A549 (cell line): ENCODE data around the gene COL5A2. TPM values are rescaled to one million over a fixed set of nuclear protein-coding genes. Genes with fewer than 3 reads are reported as not detected.

Source experiments
- ATAC-seq, 2 experiments: fragments of 200-7000 bp in 1 of 2; fragments of >200 bp in 1 of 2; cut with Nextera tagmentation in 1 of 2; cut with Tn5 transposase in 1 of 2; 3 replicates each; pipeline versions ENCODE4 v1.8.0 to v1.9.1; 2018 to 2020; ENCODE audit warnings: mild to moderate bottlenecking in 1 of 2, moderate library complexity in 1 of 2
- CTCF ChIA-PET: fragments of 300-600 bp; sonication (Branson Sonifier 250); formaldehyde crosslinking; extraction: SDS; loops from one replicate; lab custom pipeline; 2021; ENCODE audit warnings: antibody characterized with exemption, inconsistent platforms; lab: Yijun Ruan, JAX
- POLR2A ChIA-PET: fragments of 350-600 bp; formaldehyde crosslinking; extraction: SDS; loops from one replicate; lab custom pipeline; 2021; ENCODE audit warnings: antibody characterized with exemption, inconsistent platforms; lab: Yijun Ruan, JAX
- DNase-seq, 2 experiments: peaks; one replicate each; pipeline versions ENCODE4 v3.0.0 to v3.0.0-alpha.2; 2011 to 2016; ENCODE audit warnings: low read depth in 1 of 2, low spot score in 1 of 2
- FAIRE-seq: peaks from 2 replicates; lab custom pipeline; 2011; peaks lifted over from hg19 to GRCh38; lab: Jason Lieb, UNC
- H3K27ac ChIP-seq, 2 experiments: fragments of >200 bp; sonication (Bioruptor Twin); formaldehyde crosslinking; 3 replicates each; pipeline ENCODE4 v1.5.1; 2016 to 2017
- H3K4me1 ChIP-seq: fragments of >200 bp; sonication (Bioruptor Twin); formaldehyde crosslinking; 3 replicates; pipeline ENCODE4 v1.6.1; 2016
- H3K4me2 ChIP-seq: fragments of >200 bp; sonication (Bioruptor Twin); formaldehyde crosslinking; 3 replicates; pipeline ENCODE4 v1.6.1; 2016
- H3K4me3 ChIP-seq: fragments of >200 bp; sonication (Bioruptor Twin); formaldehyde crosslinking; 3 replicates; pipeline ENCODE4 v1.5.1; 2016
- H3K9me3 ChIP-seq: fragments of >200 bp; sonication (Bioruptor Twin); formaldehyde crosslinking; 3 replicates; pipeline ENCODE4 v1.6.1; 2016
- CEBPB ChIP-seq, 2 experiments: fragments of >200 bp in 1 of 2; sonication (Bioruptor Twin) in 1 of 2; formaldehyde crosslinking in 1 of 2; IDR thresholded peaks; 2 replicates each; pipeline ENCODE4 v1.6.1; 2012 to 2016
- CHD2 ChIP-seq: fragments of 150-350 bp; IDR thresholded peaks from 2 replicates; pipeline ENCODE4 v1.6.1; 2014; ENCODE audit warnings: low read length; ENCODE audit not compliant: partially characterized antibody
- EHMT2 ChIP-seq: fragments of 200-600 bp; sonication (generic); IDR thresholded peaks from 2 replicates; pipeline ENCODE4 v1.6.1; 2016; ENCODE audit warnings: antibody characterized with exemption, low read depth, mild to moderate bottlenecking, moderate library complexity
- EP300 ChIP-seq, 2 experiments: fragments of >200 bp; sonication (Bioruptor Twin); formaldehyde crosslinking; IDR thresholded peaks; 2 replicates in 1 of 2; 3 replicates in 1 of 2; pipeline ENCODE4 v1.6.1; 2016 to 2017
- HDAC2 ChIP-seq: fragments of 200-600 bp; sonication (generic); IDR thresholded peaks from 2 replicates; pipeline ENCODE4 v1.6.1; 2016
- JUN ChIP-seq, 2 experiments: fragments of >200 bp; sonication (Bioruptor Twin); formaldehyde crosslinking; IDR thresholded peaks; 2 replicates in 1 of 2; 3 replicates in 1 of 2; pipeline ENCODE4 v1.6.1; 2016 to 2017
- MAZ ChIP-seq: fragments of 150-350 bp; IDR thresholded peaks from 2 replicates; pipeline ENCODE4 v1.6.1; 2014; ENCODE audit warnings: antibody characterized with exemption, low read depth, low read length, borderline replicate concordance
- MYC ChIP-seq: IDR thresholded peaks from 2 replicates; pipeline ENCODE4 v1.6.1; 2012; ENCODE audit warnings: mild to moderate bottlenecking, inconsistent platforms, low read length, improper control_type of control experiment, borderline replicate concordance
- NFE2L2 ChIP-seq: fragments of 150-350 bp; conservative IDR thresholded peaks from 2 replicates; pipeline ENCODE4 v1.6.1; 2014; ENCODE audit warnings: low read length
- POLR2A ChIP-seq: IDR thresholded peaks from 2 replicates; pipeline ENCODE4 v1.6.1; 2012; ENCODE audit warnings: mild to moderate bottlenecking, low read length
- POLR2AphosphoS2 ChIP-seq: conservative IDR thresholded peaks from 2 replicates; pipeline ENCODE4 v1.6.1; 2012; ENCODE audit warnings: low read length, improper control_type of control experiment, inconsistent platforms
- RAD21 ChIP-seq, 2 experiments: fragments of >200 bp in 1 of 2; sonication (Bioruptor Twin) in 1 of 2; formaldehyde crosslinking in 1 of 2; IDR thresholded peaks in 1 of 2; conservative IDR thresholded peaks in 1 of 2; 2 replicates in 1 of 2; 3 replicates in 1 of 2; pipeline ENCODE4 v1.6.1; 2012 to 2018; ENCODE audit warnings: inconsistent platforms in 1 of 2
- SREBF2 ChIP-seq: fragments of 450-650 bp; IDR thresholded peaks from 2 replicates; pipeline ENCODE4 v1.6.1; 2014; ENCODE audit warnings: mild to moderate bottlenecking, moderate library complexity
- WGBS: methylation state at CpG from one replicate; pipeline ENCODE4 v1.1.6; 2017; ENCODE audit errors: missing lambda C conversion rate; 5-methylcytosine and 5-hydroxymethylcytosine counted together
- polyA plus RNA-seq, 4 experiments: library from polyadenylated mRNA; depleted of rRNA in 3 of 4; stranded (reverse); fragments of >200 nt; fragmentation: RNase III in 1 of 4; extraction: RNeasy Plus Mini Kit Qiagen cat#74134 plus additional on column Dnase treatment in 1 of 4; gene quantifications; 2 replicates in 3 of 4; 3 replicates in 1 of 4; pipeline ENCODE4 v1.2.3, GENCODE V29; 2011 to 2017
- TF ChIP-seq, protein P1 (sequence below): fragments of >200 bp; sonication (Bioruptor Twin); formaldehyde crosslinking; IDR thresholded peaks from 3 replicates; pipeline ENCODE4 v1.6.1; 2016
- TF ChIP-seq, protein P2 (sequence below): fragments of 450-650 bp; IDR thresholded peaks from 2 replicates; pipeline ENCODE4 v1.6.1; 2014; ENCODE audit warnings: antibody characterized with exemption
- TF ChIP-seq, protein P3 (sequence below): IDR thresholded peaks from 2 replicates; pipeline ENCODE4 v1.6.1; 2012
- TF ChIP-seq, protein P4 (sequence below): fragments of 200-600 bp; sonication (generic); IDR thresholded peaks from 2 replicates; pipeline ENCODE4 v1.6.1; 2016; ENCODE audit warnings: antibody characterized with exemption, mild to moderate bottlenecking, moderate library complexity

Gene COL5A2
- polyA plus RNA-seq, 2 of the 4 experiments (the other 2 are of a cell fraction), result 152 to 215 TPM

DNA sequence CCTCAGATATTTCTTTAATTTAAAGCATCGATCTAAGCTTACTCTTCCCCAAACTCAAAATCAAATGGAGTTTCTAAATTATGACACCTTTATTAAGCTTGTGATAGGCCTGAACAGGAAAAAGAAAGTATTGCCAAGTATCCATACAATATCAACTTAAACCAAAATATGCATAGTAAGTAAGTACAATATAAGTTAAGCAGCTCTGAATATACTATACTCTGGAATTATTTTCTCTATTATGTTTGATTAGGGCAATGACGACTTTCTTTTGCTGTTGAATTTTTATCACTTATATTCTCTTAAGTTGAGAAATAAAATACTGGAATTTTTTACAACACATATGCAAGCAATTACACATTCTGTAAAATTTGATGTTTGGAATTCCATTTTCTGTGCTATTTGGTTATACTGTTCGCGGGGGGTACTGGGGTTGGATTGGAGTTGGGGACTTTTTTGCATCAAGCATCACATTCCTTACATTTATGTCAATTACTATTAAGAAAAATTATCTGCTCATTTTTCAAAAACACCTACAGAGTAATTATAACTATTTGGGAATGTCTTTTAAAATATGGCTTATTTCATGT is 2.2 kb downstream of the COL5A2 start (continued):
- TF ChIP-seq EHMT2, result no peak
- no peak for TF ChIP-seq JUN (IDR thresholded peaks at IDR 0.05)

DNA sequence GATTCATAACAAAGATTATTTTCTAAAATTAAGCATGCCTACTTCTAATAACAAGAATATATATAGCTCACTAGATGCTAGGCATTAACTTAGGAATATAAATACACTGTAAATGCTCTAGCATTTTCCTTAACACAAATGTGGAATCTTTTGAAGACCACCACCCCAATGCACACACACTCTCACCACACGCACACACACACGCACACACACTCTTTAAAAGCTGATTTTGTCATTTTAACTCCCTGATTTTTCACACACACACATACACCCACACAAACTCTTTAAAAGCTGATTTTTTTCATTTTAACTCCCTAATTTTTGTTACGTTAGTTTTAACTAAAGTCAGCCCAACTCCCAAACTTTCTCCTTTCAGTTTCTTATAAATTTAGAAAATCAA is 3.0 kb downstream of the COL5A2 start:
- Histone ChIP-seq H3K27ac (peak overlapping the region; percentile 47 to 84), H3K4me1 (peaks cover 53% of the 10 kb centered on the region), H3K4me2 (peak overlapping the region; percentile 77), H3K4me3 (peak overlapping the region; percentile 66), H3K9me3 (no peaks in the 10 kb centered on the region)
- POLR2A ChIA-PET, result interaction anchor here (3.5 kb wide), 1 partner anchor 12 kb away, joined by 13 read pairs; no protein-coding TSS in a partner anchor
- 76% methylated on average over 3 of the region's 3 CpGs for WGBS
- no peak for ATAC-seq
- no peak for TF ChIP-seq EP300 (IDR thresholded peaks at IDR 0.05)
- no peak for TF ChIP-seq MAZ
- TF ChIP-seq, protein P1, sequence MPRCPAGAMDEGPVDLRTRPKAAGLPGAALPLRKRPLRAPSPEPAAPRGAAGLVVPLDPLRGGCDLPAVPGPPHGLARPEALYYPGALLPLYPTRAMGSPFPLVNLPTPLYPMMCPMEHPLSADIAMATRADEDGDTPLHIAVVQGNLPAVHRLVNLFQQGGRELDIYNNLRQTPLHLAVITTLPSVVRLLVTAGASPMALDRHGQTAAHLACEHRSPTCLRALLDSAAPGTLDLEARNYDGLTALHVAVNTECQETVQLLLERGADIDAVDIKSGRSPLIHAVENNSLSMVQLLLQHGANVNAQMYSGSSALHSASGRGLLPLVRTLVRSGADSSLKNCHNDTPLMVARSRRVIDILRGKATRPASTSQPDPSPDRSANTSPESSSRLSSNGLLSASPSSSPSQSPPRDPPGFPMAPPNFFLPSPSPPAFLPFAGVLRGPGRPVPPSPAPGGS, result no peak
- TF ChIP-seq, protein P2, sequence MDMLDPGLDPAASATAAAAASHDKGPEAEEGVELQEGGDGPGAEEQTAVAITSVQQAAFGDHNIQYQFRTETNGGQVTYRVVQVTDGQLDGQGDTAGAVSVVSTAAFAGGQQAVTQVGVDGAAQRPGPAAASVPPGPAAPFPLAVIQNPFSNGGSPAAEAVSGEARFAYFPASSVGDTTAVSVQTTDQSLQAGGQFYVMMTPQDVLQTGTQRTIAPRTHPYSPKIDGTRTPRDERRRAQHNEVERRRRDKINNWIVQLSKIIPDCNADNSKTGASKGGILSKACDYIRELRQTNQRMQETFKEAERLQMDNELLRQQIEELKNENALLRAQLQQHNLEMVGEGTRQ, result no peak
- TF ChIP-seq MYC, result no peak
- no peak for TF ChIP-seq SREBF2
- no peak for TF ChIP-seq POLR2AphosphoS2
- no peak for TF ChIP-seq NFE2L2
- no peak for TF ChIP-seq HDAC2
- no peak for TF ChIP-seq RAD21 (conservative IDR thresholded peaks at IDR 0.05 in 1 of 2, IDR thresholded peaks at IDR 0.05 in 1 of 2)
- TF ChIP-seq POLR2A, result no peak
- TF ChIP-seq, protein P3, sequence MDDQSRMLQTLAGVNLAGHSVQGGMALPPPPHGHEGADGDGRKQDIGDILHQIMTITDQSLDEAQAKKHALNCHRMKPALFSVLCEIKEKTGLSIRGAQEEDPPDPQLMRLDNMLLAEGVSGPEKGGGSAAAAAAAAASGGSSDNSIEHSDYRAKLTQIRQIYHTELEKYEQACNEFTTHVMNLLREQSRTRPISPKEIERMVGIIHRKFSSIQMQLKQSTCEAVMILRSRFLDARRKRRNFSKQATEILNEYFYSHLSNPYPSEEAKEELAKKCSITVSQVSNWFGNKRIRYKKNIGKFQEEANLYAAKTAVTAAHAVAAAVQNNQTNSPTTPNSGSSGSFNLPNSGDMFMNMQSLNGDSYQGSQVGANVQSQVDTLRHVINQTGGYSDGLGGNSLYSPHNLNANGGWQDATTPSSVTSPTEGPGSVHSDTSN, result no peak
- TF ChIP-seq, protein P4, sequence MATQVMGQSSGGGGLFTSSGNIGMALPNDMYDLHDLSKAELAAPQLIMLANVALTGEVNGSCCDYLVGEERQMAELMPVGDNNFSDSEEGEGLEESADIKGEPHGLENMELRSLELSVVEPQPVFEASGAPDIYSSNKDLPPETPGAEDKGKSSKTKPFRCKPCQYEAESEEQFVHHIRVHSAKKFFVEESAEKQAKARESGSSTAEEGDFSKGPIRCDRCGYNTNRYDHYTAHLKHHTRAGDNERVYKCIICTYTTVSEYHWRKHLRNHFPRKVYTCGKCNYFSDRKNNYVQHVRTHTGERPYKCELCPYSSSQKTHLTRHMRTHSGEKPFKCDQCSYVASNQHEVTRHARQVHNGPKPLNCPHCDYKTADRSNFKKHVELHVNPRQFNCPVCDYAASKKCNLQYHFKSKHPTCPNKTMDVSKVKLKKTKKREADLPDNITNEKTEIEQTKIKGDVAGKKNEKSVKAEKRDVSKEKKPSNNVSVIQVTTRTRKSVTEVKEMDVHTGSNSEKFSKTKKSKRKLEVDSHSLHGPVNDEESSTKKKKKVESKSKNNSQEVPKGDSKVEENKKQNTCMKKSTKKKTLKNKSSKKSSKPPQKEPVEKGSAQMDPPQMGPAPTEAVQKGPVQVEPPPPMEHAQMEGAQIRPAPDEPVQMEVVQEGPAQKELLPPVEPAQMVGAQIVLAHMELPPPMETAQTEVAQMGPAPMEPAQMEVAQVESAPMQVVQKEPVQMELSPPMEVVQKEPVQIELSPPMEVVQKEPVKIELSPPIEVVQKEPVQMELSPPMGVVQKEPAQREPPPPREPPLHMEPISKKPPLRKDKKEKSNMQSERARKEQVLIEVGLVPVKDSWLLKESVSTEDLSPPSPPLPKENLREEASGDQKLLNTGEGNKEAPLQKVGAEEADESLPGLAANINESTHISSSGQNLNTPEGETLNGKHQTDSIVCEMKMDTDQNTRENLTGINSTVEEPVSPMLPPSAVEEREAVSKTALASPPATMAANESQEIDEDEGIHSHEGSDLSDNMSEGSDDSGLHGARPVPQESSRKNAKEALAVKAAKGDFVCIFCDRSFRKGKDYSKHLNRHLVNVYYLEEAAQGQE, result no peak
- no peak for TF ChIP-seq JUN (IDR thresholded peaks at IDR 0.05)
- CTCF ChIA-PET, result interaction anchor here (0.7 to 4.5 kb wide), 7 partner anchors 11 to 111 kb away, joined by 3 to 14 read pairs (median 3); no protein-coding TSS in a partner anchor
- DNase-seq, result no peak
- peak; percentile 32 for FAIRE-seq

DNA sequence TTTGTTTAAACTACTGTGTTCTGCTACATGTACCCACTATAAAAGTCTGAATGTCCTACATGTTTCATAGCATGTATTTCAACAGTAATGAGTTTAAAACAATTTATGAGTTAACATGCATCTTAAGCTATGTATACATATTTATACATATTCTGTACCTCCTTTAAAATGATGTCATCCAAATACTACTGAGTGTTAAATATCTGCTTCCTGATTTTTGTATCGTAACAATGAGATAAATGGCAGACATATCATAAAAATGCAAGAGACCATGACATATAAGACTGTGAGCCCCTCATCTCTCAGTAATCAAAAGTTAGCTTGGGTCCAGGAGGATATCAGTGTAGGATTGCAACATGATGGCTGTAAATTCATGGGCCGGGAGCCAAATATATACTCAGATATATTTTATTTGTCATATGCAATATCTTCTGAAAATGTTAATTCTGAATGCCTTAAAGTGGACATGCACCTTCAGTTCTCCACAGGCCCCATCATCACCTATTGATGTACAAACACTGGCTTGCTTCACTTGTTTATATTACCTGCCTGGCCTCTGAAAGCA is 3.6 kb downstream of the COL5A2 start:
- DNase-seq (no peak), FAIRE-seq (no peak), ATAC-seq (no peak)
- H3K4me2 ChIP-seq, result peak overlapping the region; percentile 77
- H3K4me3 ChIP-seq, result peak overlapping the region; percentile 66
- WGBS, result 77% methylated on average over 2 of the region's 2 CpGs
- peak overlapping the region; percentile 47 to 84; a peak in 5 of 6 replicates for H3K27ac ChIP-seq
- TF ChIP-seq CHD2 (no peak), CEBPB (IDR thresholded peaks at IDR 0.05) (peak; percentile 19 to 67; a peak in 2 of 4 replicates)
- CTCF ChIA-PET, result interaction anchor here (0.8 to 4.5 kb wide), 6 partner anchors 14 to 112 kb away, joined by 3 to 14 read pairs (median 4); no protein-coding TSS in a partner anchor
- H3K4me1 ChIP-seq, result peaks cover 51% of the 10 kb centered on the region
- POLR2A ChIA-PET, result no interaction called here
- H3K9me3 ChIP-seq, result no peaks in the 10 kb centered on the region
